Right hindlimb (tissue), 1 donor: ENCODE data around the gene TMEM218.
"Not testable (repeated sequence)": the region's sequence is repeated elsewhere in the genome, so short reads cannot be mapped to it uniquely, and the experiment has no call there.

Source experiments
- DNase-seq: peaks from one replicate; pipeline ENCODE4 v3.0.0-alpha.2; 2018

TMEM218 gene

DNA sequence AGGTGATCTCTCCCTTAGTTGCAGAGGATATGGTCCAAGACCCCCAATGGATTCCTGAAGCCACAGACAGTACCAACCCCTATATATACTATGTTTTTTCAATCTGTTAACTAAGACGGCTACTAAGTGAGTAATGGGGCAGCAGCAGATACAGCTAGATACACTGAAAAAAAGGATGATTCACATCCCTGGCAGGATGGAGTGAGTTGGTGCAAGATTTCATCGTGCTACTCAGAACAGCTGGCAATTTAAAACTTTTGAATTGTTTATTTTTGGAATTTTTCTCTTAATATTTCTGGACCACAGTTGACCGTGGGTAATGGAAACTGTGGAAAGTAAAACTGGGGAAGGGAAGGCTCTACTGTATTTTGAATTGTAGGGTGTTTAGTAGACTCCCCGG is 17.0 kb upstream of the TMEM218 start:
- no peak for DNase-seq

DNA sequence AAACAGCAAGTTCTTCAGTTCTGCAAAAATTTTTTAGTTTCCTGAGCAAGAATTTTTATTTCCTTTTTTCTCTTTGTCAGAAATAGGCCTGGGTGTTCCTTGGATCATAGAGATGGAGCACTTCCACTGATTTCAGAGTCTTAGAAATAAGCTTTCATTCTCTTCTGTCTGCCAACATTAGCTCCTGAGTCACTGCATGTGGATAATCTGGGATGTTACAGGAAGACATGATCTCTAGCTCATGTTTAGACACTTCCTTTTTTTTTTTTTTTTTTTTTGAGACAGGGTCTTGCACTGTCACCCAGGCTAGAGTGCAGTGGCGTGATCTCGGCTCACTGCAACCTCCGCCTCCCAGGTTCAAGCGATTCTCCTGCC is 13.2 kb upstream of the TMEM218 start:
- no peak for DNase-seq

DNA sequence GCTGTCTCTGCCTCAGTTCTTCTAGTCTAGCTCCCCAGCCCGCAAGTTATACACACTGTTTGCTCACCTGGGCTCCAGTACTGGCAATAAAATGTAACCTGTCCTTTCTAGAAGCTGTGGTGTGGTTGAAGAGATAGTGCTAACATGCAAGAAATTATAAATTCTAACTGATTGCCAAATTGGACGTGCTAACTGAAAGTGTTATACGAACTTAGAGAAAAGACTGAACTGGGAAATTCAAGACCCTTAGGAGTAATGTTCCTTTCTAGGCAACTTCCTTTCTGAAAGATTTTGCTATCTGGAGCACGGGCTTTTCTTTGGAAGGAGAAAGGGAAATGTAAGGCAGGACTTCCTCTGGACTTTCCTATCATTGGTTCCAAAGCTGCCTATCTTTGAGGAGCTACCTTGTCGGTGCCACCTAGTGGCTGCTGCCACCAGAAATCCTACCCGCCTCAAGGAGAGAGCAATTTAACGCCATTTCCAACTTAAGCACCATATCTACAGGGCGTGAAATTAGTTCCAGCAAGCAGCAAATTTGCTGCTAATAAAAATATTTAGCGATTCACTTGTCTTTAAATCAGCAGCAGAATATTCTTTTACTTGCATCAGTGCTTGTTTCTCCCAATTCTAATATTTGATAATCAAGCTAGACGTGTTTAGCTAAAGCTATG is 12.7 kb upstream of the TMEM218 start:
- no peak for DNase-seq

DNA sequence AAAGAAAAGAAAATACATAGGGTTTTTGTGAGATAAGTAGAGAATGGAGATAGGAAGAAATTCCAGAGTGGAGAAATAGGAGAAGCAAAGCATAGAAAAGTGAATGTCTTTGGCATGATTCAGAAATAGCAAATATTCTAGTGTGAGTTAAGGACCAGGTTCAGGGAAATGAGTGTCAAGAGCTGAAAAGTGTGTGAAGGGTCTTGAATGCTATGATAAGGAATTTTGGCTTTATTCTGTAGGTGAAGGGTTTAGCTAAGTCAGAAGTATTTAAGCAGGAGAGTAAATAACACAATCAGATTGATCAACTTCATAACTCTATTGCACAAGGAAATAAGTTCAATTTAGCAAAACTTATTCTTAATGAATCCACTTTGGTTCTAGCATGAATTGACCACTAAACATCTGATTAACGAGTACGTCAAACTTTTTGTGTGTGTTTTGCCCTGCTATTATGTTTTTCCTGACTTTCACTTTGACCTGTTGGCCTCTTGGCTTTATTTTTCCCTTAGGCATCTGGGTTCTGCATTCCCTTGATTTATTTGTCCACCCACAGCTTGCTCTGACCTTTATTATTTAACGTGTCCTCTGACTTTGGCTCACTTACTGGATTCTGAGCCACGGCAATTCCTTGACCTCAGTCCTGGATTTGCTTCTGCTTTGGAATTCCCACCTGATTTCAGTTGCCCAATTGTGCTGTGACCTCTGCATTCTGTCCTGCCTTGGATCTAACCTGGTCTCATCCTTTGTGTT is 11.9 kb upstream of the TMEM218 start:
- no peak for DNase-seq

DNA sequence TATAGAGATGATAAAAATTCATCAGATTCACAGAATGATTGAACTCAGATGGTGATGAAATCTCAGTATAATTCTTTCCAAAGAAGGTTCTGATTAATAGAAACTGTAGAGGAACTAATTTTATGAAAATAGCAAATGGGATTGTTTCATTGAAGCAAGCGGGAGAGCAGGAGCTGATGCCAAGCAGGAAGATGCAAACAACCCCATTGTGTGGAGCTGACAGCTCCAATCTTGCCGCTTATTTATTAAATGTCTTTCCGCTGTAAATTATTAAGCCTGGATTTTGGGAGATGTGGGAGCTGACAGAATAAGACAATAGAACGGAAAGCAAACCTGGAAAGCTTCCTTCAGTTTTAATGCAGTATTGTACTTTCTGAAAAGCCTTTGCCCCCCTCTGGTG is 6.0 kb upstream of the TMEM218 start:
- DNase-seq: no peak

DNA sequence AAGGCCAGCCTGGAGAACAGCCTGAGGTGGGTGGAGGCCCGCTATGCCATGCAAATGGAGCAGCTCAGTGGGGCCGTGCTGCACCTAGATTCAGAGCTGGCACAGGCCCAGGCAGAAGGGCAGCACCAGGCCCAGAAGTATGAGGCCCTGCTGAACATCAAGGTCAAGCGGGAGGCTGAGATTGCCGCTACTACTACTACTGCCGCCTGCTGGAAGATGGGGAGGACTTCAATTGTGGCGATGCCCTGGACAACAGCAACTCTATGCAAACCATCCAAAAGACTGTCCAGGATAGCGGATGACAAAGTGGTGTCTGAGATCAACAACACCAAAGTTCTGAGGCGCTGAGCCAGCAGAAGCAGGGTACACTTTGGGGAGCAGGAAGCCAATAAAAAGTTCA is 3.1 kb upstream of the TMEM218 start:
- DNase-seq: no peak

DNA sequence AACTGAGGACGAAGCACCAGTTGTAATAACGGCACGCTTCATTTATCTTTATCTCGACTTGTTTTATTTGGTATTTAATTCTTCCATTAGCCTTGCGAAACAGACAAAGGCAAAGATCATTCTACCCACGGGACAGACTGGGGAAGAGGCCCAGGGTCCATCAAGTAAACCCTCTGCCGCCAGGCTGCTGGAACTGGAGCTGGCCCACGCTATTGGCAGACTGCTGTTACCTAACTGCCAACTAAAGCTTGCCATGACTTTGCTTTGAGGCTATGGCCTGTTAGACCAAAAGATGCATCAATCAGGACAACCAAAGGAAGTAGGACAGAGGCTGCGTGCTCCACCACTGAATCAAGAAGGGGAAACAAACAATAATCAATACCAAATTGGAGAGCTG is 780 bp upstream of the TMEM218 start:
- DNase-seq: no peak

DNA sequence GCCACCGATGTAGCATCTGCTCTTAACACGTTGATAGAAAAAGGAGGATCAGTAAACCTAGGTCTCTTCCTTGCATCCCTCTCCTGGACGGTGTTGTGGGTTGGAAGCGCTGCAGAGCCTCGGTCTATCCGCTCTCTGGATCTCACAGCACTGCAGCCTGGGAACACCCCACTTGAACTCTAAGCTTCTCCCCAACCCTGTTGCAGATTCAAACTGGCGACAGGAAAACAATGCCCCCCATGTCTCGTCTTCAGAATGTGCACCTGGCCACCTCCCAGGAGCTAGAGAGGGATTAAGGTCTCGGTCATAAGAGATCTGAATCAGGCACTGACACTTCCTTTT is 454 bp downstream of the TMEM218 start:
- no peak for DNase-seq

DNA sequence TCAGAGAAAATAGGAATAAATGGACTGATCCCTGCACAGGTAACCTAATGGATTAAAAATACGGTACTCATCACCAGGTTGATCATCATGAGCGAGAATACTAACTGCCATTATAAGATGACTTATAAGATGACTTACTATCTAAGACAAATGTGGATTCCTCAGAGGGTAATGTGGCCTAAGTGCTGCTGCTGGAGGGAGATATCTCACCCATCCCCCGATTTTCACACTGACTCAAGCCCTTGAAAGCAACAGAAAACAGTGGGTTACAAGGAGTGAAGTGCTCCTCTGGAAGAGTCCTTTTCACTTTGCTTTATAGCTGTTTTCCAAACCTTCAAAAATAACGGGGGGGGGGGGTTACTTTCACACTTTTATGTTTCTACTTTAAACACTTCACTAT is 920 bp downstream of the TMEM218 start:
- no peak for DNase-seq

DNA sequence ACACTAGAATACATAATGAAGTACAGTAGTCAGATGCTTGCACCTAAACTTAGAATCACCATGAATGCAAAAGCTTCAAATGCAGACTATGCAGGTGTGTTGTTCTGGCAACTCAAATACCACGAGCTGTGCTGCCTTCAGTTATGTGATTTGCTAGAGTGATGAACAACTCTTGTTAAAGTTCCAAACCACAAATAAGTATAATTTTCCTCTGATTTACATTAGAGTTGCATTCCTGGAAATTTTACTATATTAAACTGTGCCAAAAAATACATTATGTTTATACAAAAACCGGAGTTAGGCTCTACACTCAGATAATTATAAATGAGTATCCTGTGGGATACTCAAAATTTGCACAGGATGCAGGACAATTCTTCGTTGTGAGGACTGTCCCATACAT is 3.0 kb downstream of the TMEM218 start:
- no peak for DNase-seq

DNA sequence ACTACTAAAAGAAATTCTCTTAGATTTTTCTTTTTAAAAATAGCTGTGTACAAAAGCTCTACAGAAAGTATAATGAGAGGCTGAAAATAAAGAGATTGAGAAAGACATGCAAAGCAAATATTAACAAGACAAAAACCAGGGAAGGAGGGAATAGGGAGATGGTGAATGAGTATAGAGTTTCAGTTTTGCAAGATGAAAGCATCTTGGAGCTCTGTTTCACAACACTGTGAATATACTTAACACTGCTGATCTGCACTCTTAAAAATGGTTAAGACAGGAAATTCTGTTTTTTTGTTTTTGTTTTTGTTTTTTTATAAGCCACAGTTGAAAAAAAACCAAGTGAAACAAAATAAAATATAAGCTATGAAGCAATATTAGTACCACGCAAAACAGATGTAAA is 5.5 kb downstream of the TMEM218 start:
- no peak for DNase-seq

DNA sequence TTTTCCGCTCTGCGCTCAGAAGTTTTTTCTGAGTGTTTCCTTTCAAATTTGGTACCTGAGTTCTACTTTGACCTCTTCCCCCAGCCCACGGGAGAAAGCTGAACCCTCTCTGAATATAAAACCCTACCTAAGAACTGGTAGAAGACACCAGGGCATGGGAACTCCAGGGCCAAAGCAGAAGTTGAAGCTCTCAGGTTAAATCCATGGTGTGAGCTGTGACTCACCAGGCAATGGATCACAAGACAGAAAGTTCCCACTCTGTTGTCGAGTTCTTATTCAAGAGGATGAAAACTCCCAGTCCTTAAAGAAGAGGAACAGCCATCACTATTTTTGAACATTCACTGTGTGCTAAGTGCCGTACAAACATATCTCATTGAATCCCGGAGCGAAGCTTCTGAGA is 8.9 kb downstream of the TMEM218 start:
- DNase-seq: no peak

DNA sequence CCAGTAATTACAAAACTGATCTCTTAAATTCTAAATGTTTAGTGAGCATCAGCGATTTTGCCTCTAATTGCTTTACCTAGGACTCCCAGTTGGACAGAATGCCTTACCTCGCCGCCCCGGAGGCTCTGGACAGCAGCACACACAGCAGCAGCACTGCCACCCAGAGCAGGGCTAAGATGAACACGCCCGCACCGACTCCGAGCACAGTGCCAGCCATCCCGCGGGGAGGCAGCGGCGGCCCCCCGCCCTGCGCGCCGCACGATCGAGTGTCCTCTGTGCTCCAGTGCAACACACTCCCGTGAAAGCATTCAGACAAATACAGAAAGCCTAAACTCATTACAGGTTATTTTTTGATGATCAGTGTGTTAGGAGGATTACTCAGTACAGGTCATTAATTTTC is 9.4 kb downstream of the TMEM218 start:
- no peak for DNase-seq

DNA sequence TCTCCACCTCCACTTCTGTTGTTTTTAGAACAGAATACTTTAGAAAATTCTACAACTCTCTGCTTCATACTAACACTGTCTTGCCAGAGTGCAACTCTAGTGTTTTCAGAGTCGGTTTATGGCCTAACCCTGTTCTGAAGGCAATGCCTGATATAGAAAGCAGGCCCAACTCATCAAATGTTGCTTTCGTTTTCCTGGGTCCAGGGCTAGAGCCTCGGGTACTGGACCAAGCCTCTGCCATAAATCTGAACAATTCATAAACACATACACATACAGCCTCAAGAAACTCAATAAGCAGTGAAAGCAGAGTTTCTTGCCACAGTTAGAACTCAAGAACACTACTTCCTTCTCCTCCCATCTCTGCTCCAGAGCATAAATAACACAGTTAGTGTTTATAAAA is 9.8 kb downstream of the TMEM218 start:
- DNase-seq: no peak

DNA sequence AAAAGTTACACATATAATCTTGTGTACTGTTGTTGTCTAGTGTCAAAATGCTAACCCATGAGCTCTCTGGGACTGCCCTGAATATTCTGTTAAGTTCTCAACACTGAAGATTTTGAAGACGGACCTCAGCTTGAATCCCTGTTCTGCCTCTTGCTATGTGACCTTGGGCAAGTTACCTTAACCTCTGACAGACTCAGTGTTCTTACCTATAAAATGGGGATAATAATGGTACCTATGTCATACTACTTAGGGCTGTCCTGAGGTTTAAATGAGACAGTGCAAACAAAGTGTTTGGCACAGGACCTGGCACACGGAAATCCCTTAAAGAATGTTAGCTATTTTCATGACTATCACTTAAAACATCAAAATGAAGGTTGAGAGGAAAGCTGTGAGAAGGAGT is 11.3 kb downstream of the TMEM218 start:
- no peak for DNase-seq

DNA sequence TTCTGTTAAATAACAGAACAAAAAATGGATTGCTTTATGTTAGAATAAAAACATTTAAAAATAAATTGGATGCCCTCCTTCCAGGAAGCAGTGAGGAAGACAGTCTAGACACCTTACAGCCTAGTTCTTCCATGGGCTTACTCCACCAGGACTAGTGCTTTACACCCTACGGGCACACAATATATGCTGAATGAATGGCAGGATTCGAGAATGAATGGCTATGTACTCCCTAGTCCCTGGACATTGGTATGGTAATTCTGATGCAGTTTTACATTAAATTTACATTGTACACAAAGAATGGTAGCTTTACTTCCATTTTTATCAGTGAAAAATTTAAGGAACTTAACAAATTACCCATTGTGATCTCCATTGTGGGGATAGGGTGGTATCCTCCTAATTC is 16.7 kb downstream of the TMEM218 start:
- DNase-seq: no peak

DNA sequence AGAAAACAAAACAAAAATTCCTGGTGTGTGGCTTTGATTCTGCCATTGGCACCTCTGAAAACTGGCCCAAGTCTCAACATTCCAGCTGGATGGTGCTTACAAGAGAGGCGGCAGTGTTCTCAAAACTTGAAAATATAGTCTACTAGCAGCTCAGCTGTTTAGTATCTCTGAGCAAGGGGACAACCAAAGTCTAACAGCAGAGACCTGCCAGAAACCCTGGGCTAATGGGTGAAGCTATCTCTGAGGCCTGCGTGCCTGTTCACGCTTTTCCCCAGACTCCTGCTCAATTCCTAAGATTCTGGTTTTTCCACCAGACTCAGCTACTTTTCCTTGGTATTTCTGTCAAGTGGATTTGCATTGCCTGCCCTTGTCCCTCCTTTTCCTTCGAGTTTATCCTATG is 17.9 kb downstream of the TMEM218 start:
- no peak for DNase-seq

DNA sequence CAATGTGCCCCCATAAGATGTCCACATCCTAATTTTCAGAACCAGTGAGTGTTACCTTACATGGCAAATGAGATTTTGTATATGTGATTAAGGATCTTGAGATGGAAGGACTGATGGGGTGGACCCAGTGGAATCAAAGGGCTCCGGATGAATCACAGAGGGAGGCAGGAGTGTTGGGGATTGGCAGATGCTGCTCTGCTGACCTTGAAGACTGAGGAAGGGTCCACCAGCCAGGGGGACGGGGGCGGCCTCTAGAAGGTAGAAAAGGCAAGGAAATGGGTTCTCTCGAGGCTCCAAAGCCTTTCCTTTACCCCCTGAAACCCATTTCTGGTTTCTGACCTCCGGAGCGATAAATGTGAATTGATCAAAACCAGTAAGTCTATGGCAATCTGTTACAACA is 18.8 kb downstream of the TMEM218 start:
- no peak for DNase-seq

DNA sequence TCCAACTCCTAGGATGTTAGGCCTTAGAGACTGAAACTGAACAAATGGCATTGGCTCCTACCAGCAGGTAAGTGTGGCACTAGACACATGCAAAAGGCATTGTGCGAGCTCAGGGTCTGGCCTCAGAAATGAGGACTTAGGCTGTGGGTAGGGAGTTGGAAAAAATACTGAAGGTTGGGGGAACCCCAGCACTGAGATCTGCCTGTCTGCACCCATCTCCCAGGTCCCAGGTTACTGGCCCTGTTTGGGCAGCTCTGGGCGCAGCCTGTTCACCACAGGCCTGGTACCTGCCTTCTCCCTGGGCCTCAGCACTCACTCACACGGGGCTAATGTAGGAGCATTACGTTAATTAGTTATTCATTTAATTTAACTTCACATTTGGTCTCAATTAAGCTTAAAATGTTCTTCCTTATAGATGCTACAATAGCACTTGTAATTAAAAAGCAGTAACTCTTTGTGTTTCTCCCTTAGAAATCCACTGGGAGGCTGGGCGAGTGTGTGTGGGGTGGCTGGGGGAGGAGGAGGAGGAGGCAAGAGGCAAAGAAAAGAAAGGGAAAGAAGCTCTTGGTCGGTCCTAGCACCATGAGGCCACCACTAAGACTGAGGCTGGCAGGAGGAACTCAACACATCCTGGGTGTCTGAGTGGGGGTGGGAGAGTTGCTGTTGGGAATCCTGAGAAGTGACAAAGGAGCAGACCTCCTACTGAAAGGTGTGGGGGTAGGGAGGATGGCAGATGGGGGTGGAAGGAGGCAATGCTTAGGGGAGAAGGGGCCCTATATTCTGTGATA is 19.4 kb downstream of the TMEM218 start:
- no peak for DNase-seq

DNA sequence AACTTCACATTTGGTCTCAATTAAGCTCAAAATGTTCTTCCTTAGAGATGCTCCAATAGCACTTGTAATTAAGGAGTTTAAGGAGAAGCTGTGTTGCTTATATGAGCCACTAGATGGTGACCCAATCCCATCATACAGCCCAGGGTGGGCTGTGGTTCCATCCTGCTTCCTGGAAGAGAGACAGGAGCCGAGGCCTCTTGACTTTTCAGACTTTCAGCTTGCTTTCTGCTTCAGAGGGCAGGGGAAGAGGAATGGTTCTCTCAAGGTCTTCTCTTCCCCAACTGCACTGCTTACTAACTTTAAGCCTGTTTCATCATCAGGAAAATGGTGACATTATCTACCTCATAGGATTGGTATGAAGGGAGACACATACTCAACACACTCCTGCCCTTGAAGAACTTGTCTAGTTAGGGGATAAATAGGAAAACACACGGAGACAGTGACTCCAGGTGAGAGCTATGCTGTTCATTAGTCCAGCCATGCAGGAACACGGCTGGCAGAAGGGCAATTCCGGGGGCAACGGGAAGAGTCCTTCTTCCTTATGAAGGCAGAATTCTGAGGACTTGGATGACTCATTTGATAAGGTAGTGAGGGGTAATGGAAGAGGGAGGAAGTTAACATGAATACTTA is 20.1 kb downstream of the TMEM218 start:
- DNase-seq: peak; percentile 79

DNA sequence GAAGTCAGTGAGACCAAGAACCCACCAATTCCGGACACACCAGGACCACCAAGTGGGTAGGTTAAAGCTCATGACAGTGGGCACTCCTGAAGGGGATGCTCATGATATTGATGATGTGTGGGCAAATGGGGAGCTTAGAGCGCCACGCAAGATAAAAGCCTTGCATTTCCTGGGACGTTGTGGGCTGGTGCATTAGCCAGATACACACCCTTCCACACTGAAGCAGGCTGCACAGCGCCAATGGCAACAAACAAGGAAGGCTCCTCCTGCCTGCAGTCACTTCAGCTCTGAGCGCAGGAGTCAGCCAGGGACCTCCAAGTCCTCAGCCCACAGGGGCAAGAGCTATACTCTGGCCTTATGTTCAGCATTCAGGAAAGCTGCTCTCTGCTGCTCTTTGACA is 20.6 kb downstream of the TMEM218 start:
- peak; percentile 24 for DNase-seq

DNA sequence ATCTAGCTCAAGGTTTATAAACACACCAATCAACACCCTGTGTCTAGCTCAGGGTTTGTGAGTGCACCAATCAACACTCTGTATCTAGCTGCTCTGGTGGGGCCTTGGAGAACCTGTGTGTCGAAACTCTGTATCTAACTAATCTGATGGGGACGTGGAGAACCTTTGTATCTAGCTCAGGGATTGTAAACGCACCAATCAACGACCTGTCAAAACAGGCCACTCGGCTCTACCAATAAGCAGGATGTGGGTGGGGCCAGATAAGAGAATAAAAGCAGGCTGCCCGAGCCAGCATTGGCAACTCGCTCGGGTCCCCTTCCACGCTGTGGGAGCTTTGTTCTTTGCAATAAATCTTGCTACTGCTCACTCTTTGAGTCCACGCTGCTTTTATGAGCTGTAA is 21.3 kb downstream of the TMEM218 start:
- not testable (repeated sequence) for DNase-seq

DNA sequence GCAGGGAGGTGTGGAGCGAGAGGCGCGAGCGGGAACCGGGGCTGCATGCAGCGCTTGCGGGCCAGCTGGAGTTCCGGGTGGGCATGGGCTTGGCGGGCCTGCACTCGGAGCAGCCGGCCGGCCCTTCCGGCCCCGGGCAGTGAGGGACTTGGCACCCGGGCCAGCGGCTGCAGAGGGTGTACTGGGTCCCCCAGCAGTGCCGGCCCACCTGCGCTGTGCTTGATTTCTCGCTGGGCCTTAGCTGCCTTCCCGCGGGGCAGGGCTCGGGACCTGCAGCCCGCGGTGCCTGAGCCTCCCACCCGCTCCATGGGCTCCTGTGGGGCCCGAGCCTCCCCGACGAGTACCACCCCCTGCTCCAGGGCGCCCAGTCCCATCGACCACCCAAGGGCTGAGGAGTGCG is 21.9 kb downstream of the TMEM218 start:
- DNase-seq: not testable (repeated sequence)
